Stimulated activated CD8-positive, alpha-beta memory T cell treated with anti-CD3 and anti-CD28 coated beads, Interleukin-12 subunit alpha, Interleukin-12 subunit beta, amount 100 ng/mL, for 4 hours (primary cell): Measurements from ENCODE around the gene ODF2.
"Not testable (repeated sequence)": the region's sequence is repeated elsewhere in the genome, so short reads cannot be mapped to it uniquely, and the experiment has no call there.

ENCODE experiments used
- DNase-seq: peaks from one replicate; pipeline ENCODE4 v3.0.0-alpha.2; 2020; ENCODE audit warnings: low read depth

The ODF2 gene

GRCh38 chr9:128424268-128424780 lies 31.5 kb upstream of the ODF2 start:
- no peak for DNase-seq

DNA sequence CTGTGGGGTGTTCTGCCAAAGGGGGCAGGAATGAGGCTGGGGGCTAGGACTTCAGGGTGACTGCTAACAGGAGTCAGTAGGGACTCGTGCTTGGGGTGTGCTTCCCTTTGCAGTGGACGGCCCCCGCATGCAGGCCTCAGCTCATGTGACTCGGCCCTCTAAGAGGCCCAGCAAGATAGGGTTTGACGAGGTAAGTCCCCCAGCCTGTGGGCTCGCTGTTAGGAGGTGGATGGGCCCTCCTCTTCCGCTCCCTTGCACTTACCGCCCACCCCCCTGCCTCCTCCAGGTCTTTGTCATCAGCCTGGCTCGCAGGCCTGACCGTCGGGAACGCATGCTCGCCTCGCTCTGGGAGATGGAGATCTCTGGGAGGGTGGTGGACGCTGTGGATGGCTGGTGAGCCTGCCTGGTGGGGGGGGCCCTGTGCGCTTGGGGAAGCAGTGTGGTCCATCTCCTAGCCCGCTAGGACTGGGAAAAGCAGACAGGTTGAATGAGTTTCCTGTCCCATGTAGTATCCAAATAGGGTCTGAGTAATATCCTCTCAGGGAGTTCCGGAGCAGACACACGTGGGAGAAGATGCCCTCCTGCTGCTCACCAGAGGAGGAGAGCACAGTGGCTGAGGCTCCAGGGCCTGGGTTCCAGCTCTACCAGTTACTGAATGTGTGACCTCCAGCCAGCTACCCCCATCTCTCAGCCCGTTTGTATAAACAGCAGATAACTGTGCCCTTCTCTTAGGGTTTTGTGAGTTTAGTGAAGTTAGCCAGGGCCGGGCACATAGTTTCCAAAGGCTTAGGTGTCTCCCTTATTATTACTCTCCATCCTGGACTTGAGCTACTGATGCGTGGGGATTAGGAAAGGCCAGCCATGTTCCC lies 26.9 kb upstream of the ODF2 start:
- no peak for DNase-seq

GRCh38 chr9:128429513-128430086 lies 26.2 kb upstream of the ODF2 start:
- DNase-seq, result no peak

DNA sequence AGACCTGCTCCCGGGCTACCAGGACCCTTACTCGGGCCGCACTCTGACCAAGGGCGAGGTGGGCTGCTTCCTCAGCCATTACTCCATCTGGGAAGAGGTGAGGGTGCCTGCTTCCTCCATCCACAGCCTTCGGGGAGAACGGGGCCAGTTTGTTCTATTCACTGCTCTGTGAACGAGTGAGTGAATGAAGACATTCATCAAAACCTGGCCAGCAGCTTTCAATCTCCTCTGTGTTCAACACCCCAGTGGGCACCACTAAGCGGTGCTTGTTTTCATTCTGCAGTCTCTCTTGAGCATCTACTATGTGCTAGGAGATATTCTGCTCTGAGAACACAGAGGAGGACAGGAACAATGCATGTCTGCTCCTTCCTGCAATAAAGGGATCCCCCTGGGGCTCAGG lies 24.6 kb upstream of the ODF2 start:
- DNase-seq, result no peak

DNA sequence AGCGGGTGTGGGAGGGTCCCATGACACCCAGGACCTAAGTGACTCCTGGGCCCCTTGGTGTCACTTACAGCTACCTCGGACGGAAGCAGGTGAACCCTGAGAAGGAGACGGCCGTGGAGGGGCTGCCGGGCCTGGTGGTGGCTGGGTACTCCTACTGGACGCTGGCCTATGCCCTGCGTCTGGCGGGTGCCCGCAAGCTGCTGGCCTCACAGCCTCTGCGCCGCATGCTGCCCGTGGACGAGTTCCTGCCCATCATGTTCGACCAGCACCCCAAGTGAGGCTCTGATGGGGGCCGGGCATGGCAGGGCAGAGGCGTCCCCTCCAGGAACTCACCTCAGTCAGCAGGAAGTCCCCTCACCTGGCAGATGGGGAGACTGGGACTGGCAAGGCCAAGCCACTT lies 21.5 kb upstream of the ODF2 start:
- no peak for DNase-seq

DNA sequence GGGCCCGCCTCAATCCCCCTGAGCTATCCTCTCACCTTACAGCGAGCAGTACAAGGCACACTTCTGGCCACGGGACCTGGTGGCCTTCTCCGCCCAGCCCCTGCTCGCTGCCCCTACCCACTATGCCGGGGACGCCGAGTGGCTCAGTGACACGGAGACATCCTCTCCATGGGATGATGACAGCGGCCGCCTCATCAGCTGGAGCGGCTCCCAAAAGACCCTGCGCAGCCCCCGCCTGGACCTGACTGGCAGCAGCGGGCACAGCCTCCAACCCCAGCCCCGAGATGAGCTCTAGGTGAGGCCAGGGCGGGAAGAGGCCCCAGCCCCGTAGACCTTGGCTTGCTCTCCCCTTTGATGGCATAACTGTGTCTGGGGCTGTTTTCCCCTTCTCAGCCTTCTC lies 20.2 kb upstream of the ODF2 start:
- no peak for DNase-seq

GRCh38 chr9:128438343-128439109 lies 17.3 kb upstream of the ODF2 start:
- DNase-seq, result peak; percentile 47

- no peak for DNase-seq
Observed at GRCh38 chr9:128439273-128439672, 16.5 kb upstream of the ODF2 start.

GRCh38 chr9:128442150-128442549 lies 13.7 kb upstream of the ODF2 start:
- DNase-seq, result no peak

DNA sequence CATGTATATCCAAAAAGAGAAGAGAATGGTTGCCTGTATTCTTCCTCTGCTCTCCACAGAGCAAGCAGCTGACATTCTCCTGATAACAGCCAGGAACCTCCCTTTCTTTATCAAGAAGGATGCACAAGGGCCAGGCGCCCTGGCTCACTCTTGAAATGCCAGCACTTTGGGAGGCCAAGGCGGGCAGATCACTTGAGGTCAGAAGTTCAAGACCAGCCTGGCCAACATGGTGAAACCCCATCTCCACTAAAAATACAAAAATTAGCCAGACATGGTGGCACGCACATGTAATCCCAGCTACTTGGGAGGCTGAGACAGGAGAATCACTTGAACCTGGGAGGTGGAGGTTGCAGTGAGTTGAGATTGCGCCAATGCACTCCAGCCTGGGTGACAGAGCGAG lies 9.3 kb upstream of the ODF2 start:
- not testable (repeated sequence) for DNase-seq

- no peak for DNase-seq
Observed at GRCh38 chr9:128448746-128449145, 7.1 kb upstream of the ODF2 start.

GRCh38 chr9:128454991-128455390 lies 815 bp upstream of the ODF2 start:
- DNase-seq, result no peak

GRCh38 chr9:128456613-128457061 lies 831 bp downstream of the ODF2 start:
- peak; percentile 52 for DNase-seq

DNA sequence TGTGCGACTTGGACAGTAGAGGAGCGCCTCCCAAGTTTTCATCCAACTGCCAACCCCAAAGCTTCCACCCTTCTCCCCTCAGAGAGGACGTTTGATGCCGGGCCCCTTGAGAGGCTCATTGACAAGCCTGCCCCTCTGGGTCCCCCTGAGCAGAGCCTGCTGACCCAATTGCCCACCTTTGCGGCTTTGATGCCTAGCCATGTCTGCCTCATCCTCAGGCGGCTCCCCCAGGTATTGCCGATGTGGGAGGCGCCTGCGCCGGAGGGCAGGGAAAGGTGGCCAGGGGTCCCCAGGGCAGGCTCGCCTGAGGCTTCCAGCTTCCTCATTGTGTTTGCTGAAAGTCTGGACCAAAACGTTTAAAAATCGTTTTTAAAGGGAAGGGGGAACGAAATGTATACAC lies 1.4 kb downstream of the ODF2 start:
- no peak for DNase-seq

GRCh38 chr9:128459011-128459410 lies 3.2 kb downstream of the ODF2 start:
- DNase-seq, result no peak

- DNase-seq, result no peak
Observed at GRCh38 chr9:128469070-128469469, 13.3 kb downstream of the ODF2 start.

- no peak for DNase-seq
Observed at GRCh38 chr9:128470560-128470959, 14.8 kb downstream of the ODF2 start.

DNA sequence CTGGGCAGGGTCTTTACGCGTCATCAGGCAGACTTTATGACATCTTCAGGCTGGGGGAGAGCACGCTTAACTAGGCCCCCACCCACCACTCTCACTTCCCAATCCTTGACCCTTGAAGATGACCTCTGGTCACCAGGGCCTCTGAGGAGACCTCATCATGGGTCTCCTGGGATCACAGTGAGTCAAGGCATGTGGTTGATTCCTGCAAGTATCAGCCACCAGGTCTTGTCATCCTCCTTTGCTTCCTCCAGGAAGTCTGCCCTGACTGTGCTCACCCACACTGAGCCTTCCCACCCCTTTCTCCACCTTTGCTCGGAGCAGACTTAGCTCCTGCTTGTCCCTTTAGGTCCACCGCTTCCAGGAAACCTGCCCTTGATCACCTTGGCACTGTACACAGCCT lies 17.3 kb downstream of the ODF2 start:
- no peak for DNase-seq

DNA sequence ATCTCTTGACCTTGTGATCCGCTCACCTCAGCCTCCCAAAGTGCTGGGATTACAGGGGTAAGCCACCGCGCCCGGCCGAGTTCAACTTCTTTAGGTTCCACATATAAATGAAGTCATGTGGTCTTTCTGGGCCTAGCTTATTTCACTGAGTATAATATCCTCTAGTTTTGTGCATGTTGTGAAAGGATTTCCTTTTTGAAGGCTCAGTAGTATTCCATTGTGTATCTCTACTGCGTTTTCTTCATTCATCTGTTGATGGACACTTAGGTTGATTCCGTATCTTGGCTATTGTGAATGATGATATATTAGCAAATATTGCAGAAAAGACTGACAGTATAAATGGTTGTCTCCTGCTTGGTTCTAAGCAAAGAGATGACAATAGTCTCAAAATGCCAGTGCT lies 20.1 kb downstream of the ODF2 start:
- no peak for DNase-seq

GRCh38 chr9:128479262-128479661 lies 23.5 kb downstream of the ODF2 start:
- DNase-seq, result no peak

- no peak for DNase-seq
Observed at GRCh38 chr9:128481561-128481960, 25.8 kb downstream of the ODF2 start.

- DNase-seq, result no peak
Observed at GRCh38 chr9:128482186-128482585, 26.4 kb downstream of the ODF2 start.
